ENCODE results near the gene COL8A2. TPM values are rescaled to one million over a fixed set of nuclear protein-coding genes. Genes with fewer than 3 reads are reported as not detected.
A peak's percentile ranks its signal among the peaks of the same experiment; 100 is the strongest.

COL8A2 gene
- total RNA-seq, 1 experiment from 2014 or later, result 2.3 TPM

DNA sequence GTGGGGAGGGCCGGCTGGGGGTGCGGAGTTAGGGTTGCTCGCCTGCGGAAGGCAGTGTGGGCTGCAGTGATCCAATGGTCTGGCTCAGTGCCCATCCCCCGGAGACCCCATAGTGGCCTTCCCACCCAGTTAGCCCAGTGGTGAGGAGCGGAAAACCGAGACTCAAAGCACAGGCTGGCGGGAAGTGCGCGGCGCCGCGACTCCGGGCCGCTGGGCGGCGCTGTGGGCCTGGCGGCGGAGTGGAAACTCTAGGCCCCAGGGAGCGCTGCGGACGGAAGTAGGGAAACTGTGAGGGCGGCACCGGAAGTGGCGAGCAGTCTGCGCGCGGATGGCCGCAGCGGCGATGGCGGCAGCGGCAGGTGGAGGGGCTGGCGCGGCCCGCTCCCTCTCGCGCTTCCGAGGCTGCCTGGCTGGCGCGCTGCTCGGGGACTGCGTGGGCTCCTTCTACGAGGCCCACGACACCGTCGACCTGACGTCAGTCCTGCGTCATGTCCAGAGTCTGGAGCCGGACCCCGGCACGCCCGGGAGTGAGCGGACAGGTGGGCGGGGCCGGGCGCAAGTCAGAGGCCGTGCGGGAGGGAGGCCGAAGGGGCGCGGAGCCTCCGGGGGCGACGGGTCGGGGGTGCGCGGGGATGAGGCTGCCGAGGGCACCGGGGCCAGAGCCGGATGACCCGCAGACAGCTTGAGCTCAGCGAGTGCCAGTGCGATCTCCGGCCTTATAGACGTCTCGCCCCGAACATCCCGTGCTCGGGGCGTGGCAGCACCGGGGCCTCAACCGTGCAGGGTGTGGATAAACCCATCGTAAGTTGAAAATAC is 36.2 kb downstream of the COL8A2 start, which contains the start of gene ADPRS (continued):
- TF ChIP-seq, protein P1, sequence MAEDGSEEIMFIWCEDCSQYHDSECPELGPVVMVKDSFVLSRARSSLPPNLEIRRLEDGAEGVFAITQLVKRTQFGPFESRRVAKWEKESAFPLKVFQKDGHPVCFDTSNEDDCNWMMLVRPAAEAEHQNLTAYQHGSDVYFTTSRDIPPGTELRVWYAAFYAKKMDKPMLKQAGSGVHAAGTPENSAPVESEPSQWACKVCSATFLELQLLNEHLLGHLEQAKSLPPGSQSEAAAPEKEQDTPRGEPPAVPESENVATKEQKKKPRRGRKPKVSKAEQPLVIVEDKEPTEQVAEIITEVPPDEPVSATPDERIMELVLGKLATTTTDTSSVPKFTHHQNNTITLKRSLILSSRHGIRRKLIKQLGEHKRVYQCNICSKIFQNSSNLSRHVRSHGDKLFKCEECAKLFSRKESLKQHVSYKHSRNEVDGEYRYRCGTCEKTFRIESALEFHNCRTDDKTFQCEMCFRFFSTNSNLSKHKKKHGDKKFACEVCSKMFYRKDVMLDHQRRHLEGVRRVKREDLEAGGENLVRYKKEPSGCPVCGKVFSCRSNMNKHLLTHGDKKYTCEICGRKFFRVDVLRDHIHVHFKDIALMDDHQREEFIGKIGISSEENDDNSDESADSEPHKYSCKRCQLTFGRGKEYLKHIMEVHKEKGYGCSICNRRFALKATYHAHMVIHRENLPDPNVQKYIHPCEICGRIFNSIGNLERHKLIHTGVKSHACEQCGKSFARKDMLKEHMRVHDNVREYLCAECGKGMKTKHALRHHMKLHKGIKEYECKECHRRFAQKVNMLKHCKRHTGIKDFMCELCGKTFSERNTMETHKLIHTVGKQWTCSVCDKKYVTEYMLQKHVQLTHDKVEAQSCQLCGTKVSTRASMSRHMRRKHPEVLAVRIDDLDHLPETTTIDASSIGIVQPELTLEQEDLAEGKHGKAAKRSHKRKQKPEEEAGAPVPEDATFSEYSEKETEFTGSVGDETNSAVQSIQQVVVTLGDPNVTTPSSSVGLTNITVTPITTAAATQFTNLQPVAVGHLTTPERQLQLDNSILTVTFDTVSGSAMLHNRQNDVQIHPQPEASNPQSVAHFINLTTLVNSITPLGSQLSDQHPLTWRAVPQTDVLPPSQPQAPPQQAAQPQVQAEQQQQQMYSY (CRISPR knock-in tag; IDR thresholded peaks at IDR 0.05), result 0 out of 2 replicates have a peak, but pooled peaks have one; percentile 27
- TF ChIP-seq SMAD4 (CRISPR knock-in tag; IDR thresholded peaks at IDR 0.05) (no peak), EMX1 (CRISPR knock-in tag; IDR thresholded peaks at IDR 0.05) (0 out of 2 replicates have a peak, but pooled peaks have one; percentile 10), FOXP1 (CRISPR knock-in tag; IDR thresholded peaks at IDR 0.05; ENCODE audit: borderline replicate concordance) (peak; percentile 90; the same call in 1 of the 2 replicates), NR1H2 (CRISPR knock-in tag; IDR thresholded peaks at IDR 0.05) (no peak), ATF1 (CRISPR knock-in tag; IDR thresholded peaks at IDR 0.05) (no peak), NR2C2 (CRISPR knock-in tag; IDR thresholded peaks at IDR 0.05) (no peak), MYBL2 (CRISPR knock-in tag; IDR thresholded peaks at IDR 0.05) (peak; percentile 74; the same call in 1 of the 2 replicates), IRF2 (CRISPR knock-in tag; IDR thresholded peaks at IDR 0.05; ENCODE audit: borderline replicate concordance, low read depth) (no peak), TEAD1 (CRISPR knock-in tag; IDR thresholded peaks at IDR 0.05) (peak; percentile 84), TP53 (CRISPR knock-in tag; IDR thresholded peaks at IDR 0.05) (peak; percentile 95), NR3C1 (CRISPR knock-in tag; conservative IDR thresholded peaks at IDR 0.05; ENCODE audit: low read depth) (no peak), PRRX2 (CRISPR knock-in tag; IDR thresholded peaks at IDR 0.05) (no peak; the same call in 1 of the 2 replicates), SP1 (CRISPR knock-in tag; conservative IDR thresholded peaks at IDR 0.05) (peak; percentile 99), ZNF317 (CRISPR knock-in tag; IDR thresholded peaks at IDR 0.05; ENCODE audit: borderline replicate concordance, low read depth) (no peak), SMAD3 (CRISPR knock-in tag; IDR thresholded peaks at IDR 0.05; ENCODE audit: borderline replicate concordance) (peak; percentile 71; the same call in 1 of the 2 replicates)
- TF ChIP-seq, protein P2, sequence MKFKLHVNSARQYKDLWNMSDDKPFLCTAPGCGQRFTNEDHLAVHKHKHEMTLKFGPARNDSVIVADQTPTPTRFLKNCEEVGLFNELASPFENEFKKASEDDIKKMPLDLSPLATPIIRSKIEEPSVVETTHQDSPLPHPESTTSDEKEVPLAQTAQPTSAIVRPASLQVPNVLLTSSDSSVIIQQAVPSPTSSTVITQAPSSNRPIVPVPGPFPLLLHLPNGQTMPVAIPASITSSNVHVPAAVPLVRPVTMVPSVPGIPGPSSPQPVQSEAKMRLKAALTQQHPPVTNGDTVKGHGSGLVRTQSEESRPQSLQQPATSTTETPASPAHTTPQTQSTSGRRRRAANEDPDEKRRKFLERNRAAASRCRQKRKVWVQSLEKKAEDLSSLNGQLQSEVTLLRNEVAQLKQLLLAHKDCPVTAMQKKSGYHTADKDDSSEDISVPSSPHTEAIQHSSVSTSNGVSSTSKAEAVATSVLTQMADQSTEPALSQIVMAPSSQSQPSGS (CRISPR knock-in tag; IDR thresholded peaks at IDR 0.05; ENCODE audit: borderline replicate concordance, low read depth), result peak; percentile 51; the same call in 1 of the 2 replicates
- TF ChIP-seq, protein P3, sequence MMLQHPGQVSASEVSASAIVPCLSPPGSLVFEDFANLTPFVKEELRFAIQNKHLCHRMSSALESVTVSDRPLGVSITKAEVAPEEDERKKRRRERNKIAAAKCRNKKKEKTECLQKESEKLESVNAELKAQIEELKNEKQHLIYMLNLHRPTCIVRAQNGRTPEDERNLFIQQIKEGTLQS (CRISPR knock-in tag; conservative IDR thresholded peaks at IDR 0.05), result no peak
- TF ChIP-seq, protein P4, sequence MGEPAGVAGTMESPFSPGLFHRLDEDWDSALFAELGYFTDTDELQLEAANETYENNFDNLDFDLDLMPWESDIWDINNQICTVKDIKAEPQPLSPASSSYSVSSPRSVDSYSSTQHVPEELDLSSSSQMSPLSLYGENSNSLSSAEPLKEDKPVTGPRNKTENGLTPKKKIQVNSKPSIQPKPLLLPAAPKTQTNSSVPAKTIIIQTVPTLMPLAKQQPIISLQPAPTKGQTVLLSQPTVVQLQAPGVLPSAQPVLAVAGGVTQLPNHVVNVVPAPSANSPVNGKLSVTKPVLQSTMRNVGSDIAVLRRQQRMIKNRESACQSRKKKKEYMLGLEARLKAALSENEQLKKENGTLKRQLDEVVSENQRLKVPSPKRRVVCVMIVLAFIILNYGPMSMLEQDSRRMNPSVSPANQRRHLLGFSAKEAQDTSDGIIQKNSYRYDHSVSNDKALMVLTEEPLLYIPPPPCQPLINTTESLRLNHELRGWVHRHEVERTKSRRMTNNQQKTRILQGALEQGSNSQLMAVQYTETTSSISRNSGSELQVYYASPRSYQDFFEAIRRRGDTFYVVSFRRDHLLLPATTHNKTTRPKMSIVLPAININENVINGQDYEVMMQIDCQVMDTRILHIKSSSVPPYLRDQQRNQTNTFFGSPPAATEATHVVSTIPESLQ (CRISPR knock-in tag; IDR thresholded peaks at IDR 0.05), result no peak
- TF ChIP-seq, protein P5, sequence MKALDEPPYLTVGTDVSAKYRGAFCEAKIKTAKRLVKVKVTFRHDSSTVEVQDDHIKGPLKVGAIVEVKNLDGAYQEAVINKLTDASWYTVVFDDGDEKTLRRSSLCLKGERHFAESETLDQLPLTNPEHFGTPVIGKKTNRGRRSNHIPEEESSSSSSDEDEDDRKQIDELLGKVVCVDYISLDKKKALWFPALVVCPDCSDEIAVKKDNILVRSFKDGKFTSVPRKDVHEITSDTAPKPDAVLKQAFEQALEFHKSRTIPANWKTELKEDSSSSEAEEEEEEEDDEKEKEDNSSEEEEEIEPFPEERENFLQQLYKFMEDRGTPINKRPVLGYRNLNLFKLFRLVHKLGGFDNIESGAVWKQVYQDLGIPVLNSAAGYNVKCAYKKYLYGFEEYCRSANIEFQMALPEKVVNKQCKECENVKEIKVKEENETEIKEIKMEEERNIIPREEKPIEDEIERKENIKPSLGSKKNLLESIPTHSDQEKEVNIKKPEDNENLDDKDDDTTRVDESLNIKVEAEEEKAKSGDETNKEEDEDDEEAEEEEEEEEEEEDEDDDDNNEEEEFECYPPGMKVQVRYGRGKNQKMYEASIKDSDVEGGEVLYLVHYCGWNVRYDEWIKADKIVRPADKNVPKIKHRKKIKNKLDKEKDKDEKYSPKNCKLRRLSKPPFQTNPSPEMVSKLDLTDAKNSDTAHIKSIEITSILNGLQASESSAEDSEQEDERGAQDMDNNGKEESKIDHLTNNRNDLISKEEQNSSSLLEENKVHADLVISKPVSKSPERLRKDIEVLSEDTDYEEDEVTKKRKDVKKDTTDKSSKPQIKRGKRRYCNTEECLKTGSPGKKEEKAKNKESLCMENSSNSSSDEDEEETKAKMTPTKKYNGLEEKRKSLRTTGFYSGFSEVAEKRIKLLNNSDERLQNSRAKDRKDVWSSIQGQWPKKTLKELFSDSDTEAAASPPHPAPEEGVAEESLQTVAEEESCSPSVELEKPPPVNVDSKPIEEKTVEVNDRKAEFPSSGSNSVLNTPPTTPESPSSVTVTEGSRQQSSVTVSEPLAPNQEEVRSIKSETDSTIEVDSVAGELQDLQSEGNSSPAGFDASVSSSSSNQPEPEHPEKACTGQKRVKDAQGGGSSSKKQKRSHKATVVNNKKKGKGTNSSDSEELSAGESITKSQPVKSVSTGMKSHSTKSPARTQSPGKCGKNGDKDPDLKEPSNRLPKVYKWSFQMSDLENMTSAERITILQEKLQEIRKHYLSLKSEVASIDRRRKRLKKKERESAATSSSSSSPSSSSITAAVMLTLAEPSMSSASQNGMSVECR (CRISPR knock-in tag; IDR thresholded peaks at IDR 0.05; ENCODE audit: borderline replicate concordance), result peak; percentile 94
- TF ChIP-seq, protein P6, sequence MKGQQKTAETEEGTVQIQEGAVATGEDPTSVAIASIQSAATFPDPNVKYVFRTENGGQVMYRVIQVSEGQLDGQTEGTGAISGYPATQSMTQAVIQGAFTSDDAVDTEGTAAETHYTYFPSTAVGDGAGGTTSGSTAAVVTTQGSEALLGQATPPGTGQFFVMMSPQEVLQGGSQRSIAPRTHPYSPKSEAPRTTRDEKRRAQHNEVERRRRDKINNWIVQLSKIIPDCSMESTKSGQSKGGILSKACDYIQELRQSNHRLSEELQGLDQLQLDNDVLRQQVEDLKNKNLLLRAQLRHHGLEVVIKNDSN (CRISPR knock-in tag; IDR thresholded peaks at IDR 0.05), result 0 out of 2 replicates have a peak, but pooled peaks have one; percentile 8
- TF ChIP-seq, protein P7, sequence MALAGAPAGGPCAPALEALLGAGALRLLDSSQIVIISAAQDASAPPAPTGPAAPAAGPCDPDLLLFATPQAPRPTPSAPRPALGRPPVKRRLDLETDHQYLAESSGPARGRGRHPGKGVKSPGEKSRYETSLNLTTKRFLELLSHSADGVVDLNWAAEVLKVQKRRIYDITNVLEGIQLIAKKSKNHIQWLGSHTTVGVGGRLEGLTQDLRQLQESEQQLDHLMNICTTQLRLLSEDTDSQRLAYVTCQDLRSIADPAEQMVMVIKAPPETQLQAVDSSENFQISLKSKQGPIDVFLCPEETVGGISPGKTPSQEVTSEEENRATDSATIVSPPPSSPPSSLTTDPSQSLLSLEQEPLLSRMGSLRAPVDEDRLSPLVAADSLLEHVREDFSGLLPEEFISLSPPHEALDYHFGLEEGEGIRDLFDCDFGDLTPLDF (CRISPR knock-in tag; IDR thresholded peaks at IDR 0.05), result peak; percentile 65; the same call in 1 of the 2 replicates
